Endothelial cell of umbilical vein (primary cell): ENCODE data around the gene C1orf159. TPM values are rescaled to one million over a fixed set of nuclear protein-coding genes. Genes with fewer than 3 reads are reported as not detected.

Experiments used
- BruUV-seq: library from RNA; stranded (reverse); fragments of 400-500 nt; replicated peaks from 2 replicates; lab custom pipeline; 2021; lab: Mats Ljungman, UMichigan
- CTCF ChIA-PET: fragments of 300-600, 350-600 bp; sonication (Branson Sonifier 250); formaldehyde crosslinking; loops from one replicate; lab custom pipeline; 2021; ENCODE audit warnings: antibody characterized with exemption, inconsistent platforms; lab: Charles Lee
- POLR2A ChIA-PET: fragments of 300-600, 350-600 bp; sonication (Branson Sonifier 250); formaldehyde crosslinking; loops from one replicate; lab custom pipeline; 2021; ENCODE audit warnings: antibody characterized with exemption, inconsistent platforms; lab: Charles Lee
- DNase-seq: peaks from one replicate; pipeline ENCODE4 v3.0.0-alpha.2; 2011; ENCODE audit warnings: low read depth, low spot score
- FAIRE-seq: peaks from 2 replicates; lab custom pipeline; 2011; peaks lifted over from hg19 to GRCh38; lab: Jason Lieb, UNC
- H2AFZ ChIP-seq: 2 replicates; pipeline ENCODE4 v1.6.0; 2012; ENCODE audit warnings: low read depth, low read length, control low read depth, inconsistent platforms
- H3K27ac ChIP-seq: 2 replicates; pipeline ENCODE4 v1.5.1; 2011; ENCODE audit warnings: low read depth, mild to moderate bottlenecking, control low read depth, low read length, moderate library complexity; ENCODE audit not compliant: insufficient read depth
- H3K27me3 ChIP-seq, 2 experiments: 2 replicates each; pipeline versions ENCODE4 v1.6.0 to v1.6.1; 2011; ENCODE audit warnings: low read length in 2 of 2, mixed read lengths in 1 of 2; ENCODE audit not compliant: control insufficient read depth in 2 of 2, insufficient read depth in 2 of 2
- H3K36me3 ChIP-seq, 2 experiments: 2 replicates in 1 of 2; 3 replicates in 1 of 2; pipeline ENCODE4 v1.5.1; 2011; ENCODE audit warnings: low read length in 2 of 2, mild to moderate bottlenecking in 1 of 2, moderate library complexity in 1 of 2; ENCODE audit not compliant: control insufficient read depth in 2 of 2, insufficient read depth in 2 of 2; ENCODE audit errors: extremely low read depth in 1 of 2
- H3K4me1 ChIP-seq: 3 replicates; pipeline ENCODE4 v1.5.1; 2011; ENCODE audit warnings: mild to moderate bottlenecking, low read length; ENCODE audit not compliant: control insufficient read depth, insufficient read depth; ENCODE audit errors: extremely low read depth
- H3K4me2 ChIP-seq: 2 replicates; pipeline ENCODE4 v1.6.1; 2011; ENCODE audit warnings: low read length, control low read depth, mixed read lengths; ENCODE audit not compliant: insufficient read depth
- H3K4me3 ChIP-seq, 3 experiments: fragments of 200-600 bp in 1 of 3; sonication (generic), shearing (Covaris generic) in 1 of 3; replicated peaks in 1 of 3; 2 replicates each; pipeline ENCODE4 v1.5.1; 2011 to 2016; ENCODE audit warnings: control low read depth in 3 of 3, low read length in 3 of 3, mild to moderate bottlenecking in 2 of 3, inconsistent platforms in 1 of 3, low read depth in 1 of 3, moderate library complexity in 1 of 3; ENCODE audit not compliant: insufficient read depth in 1 of 3
- H3K79me2 ChIP-seq: 2 replicates; pipeline ENCODE4 v1.6.0; 2012; ENCODE audit warnings: low read length, inconsistent platforms; ENCODE audit not compliant: control insufficient read depth, insufficient read depth
- H3K9ac ChIP-seq: replicated peaks from 2 replicates; pipeline ENCODE3; 2011; ENCODE audit warnings: low read length, control low read depth; ENCODE audit not compliant: insufficient read depth; ENCODE audit errors: extremely low read depth
- H3K9me1 ChIP-seq: replicated peaks from 3 replicates; pipeline ENCODE4 v1.6.0; 2011; ENCODE audit warnings: mild to moderate bottlenecking, low read length; ENCODE audit not compliant: control insufficient read depth, insufficient read depth; ENCODE audit errors: extremely low read depth
- H3K9me3 ChIP-seq: replicated peaks from 2 replicates; pipeline ENCODE4 v1.5.1; 2012; ENCODE audit warnings: low read length, inconsistent platforms; ENCODE audit not compliant: control insufficient read depth, insufficient read depth
- H4K20me1 ChIP-seq: replicated peaks from 2 replicates; pipeline ENCODE3; 2011; ENCODE audit warnings: mild to moderate bottlenecking, low read length; ENCODE audit not compliant: control insufficient read depth, insufficient read depth; ENCODE audit errors: extremely low read depth
- CTCF ChIP-seq, 2 donors: IDR thresholded peaks; 1 replicate in 1 of 2; 2 replicates in 1 of 2; pipeline ENCODE4 v1.5.1; 2011; ENCODE audit warnings: low read length in 2 of 2, mild to moderate bottlenecking in 2 of 2, moderate library complexity in 2 of 2, control low read depth in 1 of 2, inconsistent platforms in 1 of 2, low read depth in 1 of 2; ENCODE audit not compliant: insufficient read depth in 1 of 2; ENCODE audit errors: extremely low read depth in 1 of 2
- EZH2 ChIP-seq: IDR thresholded peaks from 2 replicates; pipeline ENCODE4 v1.6.1; 2012; ENCODE audit warnings: borderline replicate concordance, low read depth, mild to moderate bottlenecking, moderate library complexity, low read length, inconsistent platforms; ENCODE audit not compliant: severe bottlenecking
- FOS ChIP-seq: IDR thresholded peaks from 2 replicates; pipeline ENCODE4 v1.6.1; 2011; ENCODE audit warnings: mild to moderate bottlenecking, low read length, moderate library complexity, borderline replicate concordance; ENCODE audit not compliant: insufficient read depth
- GATA2 ChIP-seq: IDR thresholded peaks from 2 replicates; pipeline ENCODE4 v1.7.0; 2011; ENCODE audit warnings: low read depth, mild to moderate bottlenecking, moderate library complexity, mixed read lengths, low read length; ENCODE audit not compliant: insufficient read length, insufficient read depth
- JUN ChIP-seq: IDR thresholded peaks from 2 replicates; pipeline ENCODE4 v1.6.1; 2011; ENCODE audit warnings: borderline replicate concordance, low read depth; ENCODE audit not compliant: insufficient read length, insufficient read depth
- MAX ChIP-seq: IDR thresholded peaks from 2 replicates; pipeline ENCODE4 v1.6.1; 2011; ENCODE audit not compliant: insufficient read depth, insufficient read length
- MYC ChIP-seq: IDR thresholded peaks from one replicate; pipeline ENCODE4 v1.6.1; 2011; ENCODE audit warnings: mild to moderate bottlenecking, low read depth, low read length
- POLR2A ChIP-seq: IDR thresholded peaks from 2 replicates; pipeline ENCODE4 v1.6.1; 2012; ENCODE audit warnings: low read depth, mild to moderate bottlenecking, control low read depth, low read length
- POLR2AphosphoS5 ChIP-seq: IDR thresholded peaks from 2 replicates; pipeline ENCODE4 v1.6.1; 2012; ENCODE audit warnings: low read depth, mild to moderate bottlenecking, control low read depth, low read length, moderate library complexity; ENCODE audit not compliant: insufficient read depth
- dilution Hi-C: fragments of 300-500 bp; cut with MboI; formaldehyde crosslinking; loops from one replicate; pipeline ENCODE4 v1.15.0; 2019; ENCODE audit warnings: low sequenced_read_pairs; ENCODE audit not compliant: extremely low pct_ligation_motif_present
- intact Hi-C: fragments of 100-400 bp; cut with micrococcal nuclease; formaldehyde crosslinking; loops from one replicate; pipeline ENCODE4 v1.10.0; 2022
- polyA plus RNA-seq, 4 experiments: library from polyadenylated mRNA; depleted of rRNA in 3 of 4; stranded (reverse) in 3 of 4; unstranded in 1 of 4; fragments of >200 nt; gene quantifications; 2 replicates each; pipeline versions ENCODE4 v1.2.1 to v1.2.3, GENCODE V29; 2011 to 2012; ENCODE audit warnings: missing spikeins in 1 of 4
- total RNA-seq: library from RNA; stranded (reverse); gene quantifications from 2 replicates; pipeline ENCODE4 v1.2.3, GENCODE V29; 2021

C1orf159 gene
- total and polyA plus RNA-seq, 2 donors (not counting 3 experiments of a cell fraction or from before 2014, with no cell fraction given), result 16.1 to 20.1 TPM

DNA sequence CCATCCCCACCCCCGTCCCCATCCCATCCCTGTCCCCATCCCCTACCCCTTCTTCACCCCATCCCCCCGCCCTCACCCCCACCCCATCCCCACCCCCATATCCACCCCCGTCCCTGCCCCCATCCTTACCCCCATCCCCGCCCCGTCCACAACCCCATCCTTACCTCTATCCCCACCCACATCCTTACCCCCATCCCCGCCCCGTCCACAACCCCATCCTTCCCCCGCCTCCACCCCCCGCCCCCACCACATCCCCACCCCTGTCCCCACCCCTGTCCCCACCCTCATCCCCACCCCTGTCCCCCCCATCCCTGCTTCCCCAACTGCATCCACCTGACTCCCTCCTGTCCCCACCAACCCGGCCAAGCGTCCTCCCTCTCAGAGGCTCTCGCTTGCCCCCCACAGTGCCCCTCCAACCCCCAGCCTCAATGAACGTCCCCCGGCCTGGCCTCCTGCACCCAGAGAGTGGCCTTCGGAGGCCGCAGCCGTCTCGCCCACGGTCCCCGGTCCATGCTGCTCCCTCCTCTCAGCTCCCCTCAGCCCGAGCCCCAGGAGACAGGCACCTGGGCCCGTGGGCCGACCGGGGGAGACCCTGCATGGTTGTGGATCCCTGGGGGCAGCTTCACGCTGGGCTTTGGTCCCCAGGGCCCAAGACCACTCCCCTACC lies 25.5 kb upstream of the C1orf159 start:
- Histone ChIP-seq H4K20me1 (no peaks in the 10 kb centered on the region), H3K4me3 (no peak overlapping the region), H3K27me3 (peaks cover 0 to 4% of the 10 kb centered on the region in 2 experiments), H3K9me3 (no peaks in the 10 kb centered on the region), H3K36me3 (no peaks in the 10 kb centered on the region), H3K9ac (no peak overlapping the region), H3K79me2 (no peaks in the 10 kb centered on the region), H2AFZ (no peak overlapping the region), H3K27ac (no peak overlapping the region), H3K9me1 (no peaks in the 10 kb centered on the region), H3K4me1 (no peaks in the 10 kb centered on the region), H3K4me2 (no peak overlapping the region)
- TF ChIP-seq JUN (no peak), GATA2 (no peak), POLR2A (no peak), EZH2 (no peak)
- DNase-seq (no peak), FAIRE-seq (no peak)
- ChIA-PET CTCF (no interaction called here), POLR2A (no interaction called here)
- BruUV-seq, result no TSS peak
- intact Hi-C loops (no loop called here), dilution Hi-C loops (no loop called here)

DNA sequence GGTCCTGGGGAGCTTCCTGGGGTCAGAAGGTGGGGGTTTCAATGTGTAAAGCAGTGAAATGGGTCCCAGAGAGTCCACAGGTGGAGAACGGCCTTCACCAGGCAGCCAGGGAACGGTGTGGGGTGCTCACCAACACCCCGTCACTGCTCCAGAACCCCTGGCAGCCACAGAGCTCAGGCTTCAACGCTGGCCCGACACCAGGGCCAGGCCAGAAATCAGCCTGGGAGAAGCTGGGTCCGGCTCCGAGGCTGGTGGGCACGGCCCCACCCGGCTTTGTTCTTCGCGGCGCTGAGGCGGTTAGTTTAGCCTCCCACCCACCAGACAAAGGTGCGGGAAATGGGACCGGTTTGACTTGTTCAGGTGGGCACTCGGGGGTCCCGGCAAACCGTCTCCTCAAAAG lies 24.8 kb upstream of the C1orf159 start:
- FAIRE-seq, result no peak
- no peaks in the 10 kb centered on the region for H3K36me3 ChIP-seq
- POLR2A ChIA-PET, result no interaction called here
- dilution Hi-C loops (no loop called here), intact Hi-C loops (no loop called here)
- no peak overlapping the region for H3K4me3 ChIP-seq
- H3K4me1 ChIP-seq, result no peaks in the 10 kb centered on the region
- H3K9me3 ChIP-seq, result no peaks in the 10 kb centered on the region
- H3K4me2 ChIP-seq, result no peak overlapping the region
- DNase-seq, result no peak
- CTCF ChIA-PET, result no interaction called here
- H2AFZ ChIP-seq, result no peak overlapping the region
- TF ChIP-seq POLR2A (no peak), JUN (no peak), FOS (no peak), MAX (no peak), POLR2AphosphoS5 (no peak), CTCF (IDR thresholded peaks at IDR 0.05; ENCODE audit: extremely low read depth in 1 of 2, insufficient read depth in 1 of 2, low read depth in 1 of 2, low read length in 2 of 2) (no peak), EZH2 (no peak), MYC (no peak), GATA2 (no peak)
- no peaks in the 10 kb centered on the region for H4K20me1 ChIP-seq
- peaks cover 0 to 4% of the 10 kb centered on the region in 2 experiments for H3K27me3 ChIP-seq
- H3K27ac ChIP-seq, result no peak overlapping the region
- H3K79me2 ChIP-seq, result no peaks in the 10 kb centered on the region
- BruUV-seq, result no TSS peak
- H3K9me1 ChIP-seq, result no peaks in the 10 kb centered on the region
- no peak overlapping the region for H3K9ac ChIP-seq
